ENCODE measurements around the gene DUSP16. TPM values are rescaled to one million over a fixed set of nuclear protein-coding genes. Genes with fewer than 3 reads are reported as not detected.

Gene DUSP16
- total RNA-seq, 1 donor from 2014 or later, result 46.2 TPM

Other genes starting within 250 kb of the DUSP16 start
- gene MANSC1, start 212.6 kb downstream of the DUSP16 start, total RNA-seq, result 6.6 TPM
- gene BORCS5, start 205.8 kb downstream of the DUSP16 start, total RNA-seq, result 8.3 TPM
- 23.3 TPM for gene CREBL2, start 49.0 kb upstream of the DUSP16 start, total RNA-seq
- 0.18 TPM for gene GPR19, start 133.3 kb upstream of the DUSP16 start, total RNA-seq
- gene CDKN1B, start 154.5 kb upstream of the DUSP16 start, total RNA-seq, result 25.5 TPM
- gene APOLD1, start 222.8 kb upstream of the DUSP16 start, total RNA-seq, result 1.5 TPM